Activated naive CD4-positive, alpha-beta T cell treated with anti-CD3 and anti-CD28 coated beads, Interleukin-2, amount 10 ng/mL, durations not matched to agents 7 days and 5 days (primary cell): Measurements from ENCODE around the gene SMARCA1.
A peak's percentile ranks its signal among the peaks of the same experiment; 100 is the strongest.
"Not testable (repeated sequence)": the region's sequence is repeated elsewhere in the genome, so short reads cannot be mapped to it uniquely, and the experiment has no call there.

ENCODE experiments used
- CTCF ChIA-PET: fragments of 350-600 bp; sonication (Branson Sonifier 250); formaldehyde crosslinking; loops from one replicate; lab custom pipeline; 2021; ENCODE audit warnings: antibody characterized with exemption; lab: Charles Lee
- DNase-seq: peaks from one replicate; pipeline ENCODE4 v3.0.0-alpha.2; 2020
- H3K27ac Mint-ChIP-seq: one replicate; pipeline ENCODE4 v1.8.0; 2021; ENCODE audit warnings: mild to moderate bottlenecking, moderate library complexity, mixed read lengths
- H3K27me3 Mint-ChIP-seq: one replicate; pipeline ENCODE4 v1.8.0; 2021; ENCODE audit warnings: mild to moderate bottlenecking, mixed read lengths
- H3K36me3 Mint-ChIP-seq: one replicate; pipeline ENCODE4 v1.8.0; 2021; ENCODE audit warnings: mixed read lengths
- H3K4me1 Mint-ChIP-seq: one replicate; pipeline ENCODE4 v1.8.0; 2021; ENCODE audit warnings: mixed read lengths
- H3K4me3 Mint-ChIP-seq: one replicate; pipeline ENCODE4 v1.8.0; 2021; ENCODE audit warnings: mild to moderate bottlenecking, moderate library complexity, mixed read lengths
- H3K9me3 Mint-ChIP-seq: one replicate; pipeline ENCODE4 v1.8.0; 2021; ENCODE audit warnings: mixed read lengths

Gene SMARCA1

GRCh38 chrX:129523079-129523911 is at the start of gene SMARCA1:
SMARCA1 (minus strand) TSS chrX:129523490; CDS start chrX:129523370, 120 bp downstream.
- no peaks in the 10 kb centered on the region for H3K36me3 Mint-ChIP-seq
- peaks cover 25% of the 10 kb centered on the region for H3K27me3 Mint-ChIP-seq
- no peak within 1 kb of the TSS for H3K27ac Mint-ChIP-seq
- peak within 1 kb of the TSS; percentile 75 for H3K4me3 Mint-ChIP-seq
- no peak for DNase-seq
- H3K4me1 Mint-ChIP-seq: peaks cover 7% of the 10 kb centered on the region
- CTCF ChIA-PET: no interaction called here
- no peaks in the 10 kb centered on the region for H3K9me3 Mint-ChIP-seq

GRCh38 chrX:129572422-129572821 is 49.1 kb upstream of the SMARCA1 start:
- no peaks in the 10 kb centered on the region for H3K27me3 Mint-ChIP-seq
- no peaks in the 10 kb centered on the region for H3K4me1 Mint-ChIP-seq
- CTCF ChIA-PET: interaction anchor here (0.6 to 1.0 kb wide), 2 partner anchors 39 to 973 kb away, joined by 3 read pairs; no protein-coding TSS in a partner anchor

GRCh38 chrX:129568349-129568748 is 45.1 kb upstream of the SMARCA1 start:
- H3K36me3 Mint-ChIP-seq: peaks cover 4% of the 10 kb centered on the region
- peaks cover 10% of the 10 kb centered on the region for H3K4me1 Mint-ChIP-seq
- H3K27me3 Mint-ChIP-seq: no peaks in the 10 kb centered on the region
- CTCF ChIA-PET: no interaction called here
- no peaks in the 10 kb centered on the region for H3K9me3 Mint-ChIP-seq
- no peak overlapping the region for H3K27ac Mint-ChIP-seq
- no peak for DNase-seq
- no peak overlapping the region for H3K4me3 Mint-ChIP-seq

More at GRCh38 chrX:129572422-129572821, 49.1 kb upstream of the SMARCA1 start:
- Mint-ChIP-seq H3K36me3 (peaks cover 5% of the 10 kb centered on the region), H3K9me3 (no peaks in the 10 kb centered on the region), H3K27ac (no peak overlapping the region), H3K4me3 (no peak overlapping the region)
- no peak for DNase-seq

GRCh38 chrX:129566073-129566472 is 42.8 kb upstream of the SMARCA1 start:
- Mint-ChIP-seq H3K27ac (no peak overlapping the region), H3K9me3 (no peaks in the 10 kb centered on the region), H3K36me3 (peaks cover 13% of the 10 kb centered on the region), H3K4me3 (no peak overlapping the region), H3K27me3 (no peaks in the 10 kb centered on the region), H3K4me1 (peaks cover 10% of the 10 kb centered on the region)
- CTCF ChIA-PET: no interaction called here
- DNase-seq: no peak

- H3K4me1 Mint-ChIP-seq: peaks cover 10% of the 10 kb centered on the region
- no peak overlapping the region for H3K4me3 Mint-ChIP-seq
- no peaks in the 10 kb centered on the region for H3K27me3 Mint-ChIP-seq
- H3K9me3 Mint-ChIP-seq: no peaks in the 10 kb centered on the region
- CTCF ChIA-PET: no interaction called here
- H3K27ac Mint-ChIP-seq: no peak overlapping the region
- no peak for DNase-seq
- H3K36me3 Mint-ChIP-seq: peaks cover 12% of the 10 kb centered on the region
Observed at GRCh38 chrX:129565046-129565650, 41.9 kb upstream of the SMARCA1 start.

GRCh38 chrX:129564345-129564744 is 41.1 kb upstream of the SMARCA1 start:
- CTCF ChIA-PET, H3K27me3 Mint-ChIP-seq, H3K9me3 Mint-ChIP-seq, H3K4me3 Mint-ChIP-seq, H3K4me1 Mint-ChIP-seq, H3K27ac Mint-ChIP-seq, DNase-seq: not testable (repeated sequence)
- H3K36me3 Mint-ChIP-seq: peaks cover 11% of the 10 kb centered on the region

GRCh38 chrX:129561453-129561852 is 38.2 kb upstream of the SMARCA1 start:
- DNase-seq: no peak
- H3K36me3 Mint-ChIP-seq: peaks cover 11% of the 10 kb centered on the region
- no peak overlapping the region for H3K4me3 Mint-ChIP-seq
- CTCF ChIA-PET: no interaction called here
- no peaks in the 10 kb centered on the region for H3K27me3 Mint-ChIP-seq
- H3K4me1 Mint-ChIP-seq: peaks cover 10% of the 10 kb centered on the region
- H3K9me3 Mint-ChIP-seq: no peaks in the 10 kb centered on the region
- H3K27ac Mint-ChIP-seq: no peak overlapping the region

- Mint-ChIP-seq H3K27me3 (no peaks in the 10 kb centered on the region), H3K9me3 (no peaks in the 10 kb centered on the region), H3K4me3 (no peak overlapping the region), H3K36me3 (peaks cover 11% of the 10 kb centered on the region), H3K4me1 (no peaks in the 10 kb centered on the region), H3K27ac (no peak overlapping the region)
- no peak for DNase-seq
- CTCF ChIA-PET: no interaction called here
Observed at GRCh38 chrX:129559783-129560182, 36.5 kb upstream of the SMARCA1 start.

- CTCF ChIA-PET: no interaction called here
- Mint-ChIP-seq H3K9me3 (no peaks in the 10 kb centered on the region), H3K4me1 (no peaks in the 10 kb centered on the region), H3K27ac (no peak overlapping the region), H3K27me3 (no peaks in the 10 kb centered on the region), H3K36me3 (peaks cover 9% of the 10 kb centered on the region), H3K4me3 (no peak overlapping the region)
- DNase-seq: no peak
Observed at GRCh38 chrX:129557844-129558480, 34.7 kb upstream of the SMARCA1 start.

- Mint-ChIP-seq H3K4me3 (no peak overlapping the region), H3K27me3 (no peaks in the 10 kb centered on the region), H3K9me3 (no peaks in the 10 kb centered on the region), H3K36me3 (peaks cover 1% of the 10 kb centered on the region), H3K4me1 (no peaks in the 10 kb centered on the region), H3K27ac (no peak overlapping the region)
- CTCF ChIA-PET: no interaction called here
- DNase-seq: no peak
Observed at GRCh38 chrX:129556806-129557315, 33.6 kb upstream of the SMARCA1 start.

- H3K27me3 Mint-ChIP-seq, H3K36me3 Mint-ChIP-seq, H3K9me3 Mint-ChIP-seq, CTCF ChIA-PET, DNase-seq, H3K4me1 Mint-ChIP-seq, H3K4me3 Mint-ChIP-seq, H3K27ac Mint-ChIP-seq: not testable (repeated sequence)
Observed at GRCh38 chrX:129554816-129555215, 31.5 kb upstream of the SMARCA1 start.

- Mint-ChIP-seq H3K9me3 (no peaks in the 10 kb centered on the region), H3K4me3 (no peak overlapping the region), H3K36me3 (no peaks in the 10 kb centered on the region), H3K27ac (no peak overlapping the region), H3K27me3 (no peaks in the 10 kb centered on the region), H3K4me1 (no peaks in the 10 kb centered on the region)
- no peak for DNase-seq
- CTCF ChIA-PET: no interaction called here
Observed at GRCh38 chrX:129553619-129554288, 30.5 kb upstream of the SMARCA1 start.

GRCh38 chrX:129549124-129549523 is 25.8 kb upstream of the SMARCA1 start:
- Mint-ChIP-seq H3K4me3 (no peak overlapping the region), H3K36me3 (no peaks in the 10 kb centered on the region), H3K9me3 (no peaks in the 10 kb centered on the region), H3K4me1 (no peaks in the 10 kb centered on the region), H3K27me3 (no peaks in the 10 kb centered on the region), H3K27ac (no peak overlapping the region)
- no peak for DNase-seq
- CTCF ChIA-PET: interaction anchor here (0.6 kb wide), 1 partner anchor 521 kb away, joined by 4 read pairs; no protein-coding TSS in a partner anchor

GRCh38 chrX:129545408-129545807 is 22.1 kb upstream of the SMARCA1 start:
- Mint-ChIP-seq H3K27me3 (no peaks in the 10 kb centered on the region), H3K9me3 (no peaks in the 10 kb centered on the region), H3K36me3 (no peaks in the 10 kb centered on the region), H3K4me3 (no peak overlapping the region), H3K4me1 (no peaks in the 10 kb centered on the region), H3K27ac (no peak overlapping the region)
- CTCF ChIA-PET: no interaction called here
- no peak for DNase-seq
